CD14-positive monocyte (primary cell): ENCODE data around the gene VASN. TPM values are rescaled to one million over a fixed set of nuclear protein-coding genes. Genes with fewer than 3 reads are reported as not detected.

Experiments used
- DNase-seq, 3 donors: peaks; one replicate each; pipeline ENCODE4 v3.0.0-alpha.2; 2011 to 2022
- H2AFZ ChIP-seq: 2 replicates; pipeline ENCODE4 v1.6.0; 2012; ENCODE audit warnings: mild to moderate bottlenecking, low read depth, low read length, inconsistent platforms; ENCODE audit not compliant: insufficient read depth, poor library complexity, severe bottlenecking
- H3K27ac ChIP-seq, 2 donors: 1 replicate in 1 of 2; 2 replicates in 1 of 2; pipeline ENCODE4 v1.5.1; 2012 to 2013; ENCODE audit warnings: low read length in 2 of 2, control low read depth in 1 of 2, inconsistent platforms in 1 of 2, low read depth in 1 of 2, mild to moderate bottlenecking in 1 of 2
- H3K27me3 ChIP-seq, 2 donors: one replicate each; pipeline versions ENCODE4 v1.6.0 to v1.6.1; 2011 to 2013; ENCODE audit warnings: low read length in 2 of 2; ENCODE audit not compliant: control insufficient read depth in 2 of 2, insufficient read depth in 2 of 2
- H3K36me3 ChIP-seq, 2 donors: replicated peaks in 1 of 2; 1 replicate in 1 of 2; 2 replicates in 1 of 2; pipeline versions ENCODE4 v1.5.1 to v1.6.1; 2012 to 2013; ENCODE audit warnings: low read length in 2 of 2, control low read depth in 1 of 2, inconsistent platforms in 1 of 2, mild to moderate bottlenecking in 1 of 2; ENCODE audit not compliant: insufficient read depth in 2 of 2, control insufficient read depth in 1 of 2
- H3K4me1 ChIP-seq, 2 donors: 1 replicate in 1 of 2; 2 replicates in 1 of 2; pipeline versions ENCODE4 v1.5.1 to v1.6.1; 2012 to 2013; ENCODE audit warnings: low read length in 2 of 2, control low read depth in 1 of 2, inconsistent platforms in 1 of 2, mild to moderate bottlenecking in 1 of 2, moderate library complexity in 1 of 2; ENCODE audit not compliant: insufficient read depth in 2 of 2, control insufficient read depth in 1 of 2
- H3K4me2 ChIP-seq: replicated peaks from 2 replicates; pipeline ENCODE3; 2012; ENCODE audit warnings: low read length, moderate library complexity, mild to moderate bottlenecking; ENCODE audit not compliant: poor library complexity, severe bottlenecking; ENCODE audit errors: extremely low read depth
- H3K4me3 ChIP-seq, 3 experiments: fragments of 200-600 bp in 1 of 3; sonication (generic) in 1 of 3; replicated peaks in 1 of 3; 1 replicate in 2 of 3; 2 replicates in 1 of 3; pipeline ENCODE4 v1.5.1; 2011 to 2013; ENCODE audit warnings: low read length in 3 of 3, mild to moderate bottlenecking in 3 of 3, control low read depth in 2 of 3, low read depth in 2 of 3, inconsistent platforms in 1 of 3, moderate library complexity in 1 of 3
- H3K79me2 ChIP-seq: 2 replicates; pipeline ENCODE4 v1.6.0; 2012; ENCODE audit warnings: mild to moderate bottlenecking, control low read depth, inconsistent platforms, low read length, moderate library complexity; ENCODE audit not compliant: insufficient read depth
- H3K9ac ChIP-seq: 2 replicates; pipeline ENCODE4 v1.6.0; 2017; ENCODE audit warnings: low read length, mild to moderate bottlenecking; ENCODE audit not compliant: insufficient read depth, poor library complexity, severe bottlenecking
- H3K9me3 ChIP-seq, 2 donors: replicated peaks in 1 of 2; 1 replicate in 1 of 2; 2 replicates in 1 of 2; pipeline versions ENCODE4 v1.5.1 to v1.6.1; 2012 to 2013; ENCODE audit warnings: low read length in 2 of 2, control low read depth in 1 of 2; ENCODE audit not compliant: control insufficient read depth in 1 of 2, insufficient read depth in 1 of 2
- H4K20me1 ChIP-seq: 2 replicates; pipeline ENCODE4 v1.6.0; 2012; ENCODE audit warnings: mild to moderate bottlenecking, low read length, control low read depth, moderate library complexity; ENCODE audit not compliant: insufficient read depth
- H3K27ac Mint-ChIP-seq, 7 donors: one replicate each; pipeline ENCODE4 v1.8.0; 2020; ENCODE audit warnings: mild to moderate bottlenecking in 7 of 7, mixed read lengths in 7 of 7, moderate library complexity in 6 of 7, inconsistent platforms in 2 of 7
- H3K27me3 Mint-ChIP-seq, 3 donors: one replicate each; pipeline ENCODE4 v1.8.0; 2021 to 2022; ENCODE audit warnings: low read depth in 3 of 3, mild to moderate bottlenecking in 3 of 3, mixed read lengths in 3 of 3, moderate library complexity in 3 of 3, inconsistent platforms in 1 of 3
- H3K36me3 Mint-ChIP-seq, 2 donors: one replicate each; pipeline ENCODE4 v1.8.0; 2020; ENCODE audit warnings: mixed read lengths in 2 of 2, inconsistent platforms in 1 of 2, mild to moderate bottlenecking in 1 of 2
- H3K4me1 Mint-ChIP-seq: one replicate; pipeline ENCODE4 v1.8.0; 2020; ENCODE audit warnings: mild to moderate bottlenecking, mixed read lengths
- H3K4me3 Mint-ChIP-seq, 2 donors: one replicate each; pipeline ENCODE4 v1.8.0; 2020; ENCODE audit warnings: mild to moderate bottlenecking in 2 of 2, mixed read lengths in 2 of 2, moderate library complexity in 1 of 2
- H3K9me3 Mint-ChIP-seq, 7 donors: one replicate each; pipeline ENCODE4 v1.8.0; 2020 to 2022; ENCODE audit warnings: mixed read lengths in 7 of 7, mild to moderate bottlenecking in 6 of 7, moderate library complexity in 6 of 7, inconsistent platforms in 2 of 7
- WGBS: methylation state at CpG from one replicate; pipeline ENCODE4 v1.1.5; 2013; ENCODE audit warnings: missing lambda C conversion rate; ENCODE audit not compliant: insufficient coverage; 5-methylcytosine and 5-hydroxymethylcytosine counted together
- intact Hi-C, 2 donors: fragments of 100-400 bp; cut with micrococcal nuclease; formaldehyde crosslinking; loops; one replicate each; pipeline versions ENCODE4 v1.15.0 to v1.15.1; 2023
- polyA plus RNA-seq, 3 donors: library from polyadenylated mRNA; depleted of rRNA in 1 of 3; unstranded in 2 of 3; stranded (reverse) in 1 of 3; fragments of 300-500 nt in 2 of 3; fragments of >200 nt in 1 of 3; fragmentation: Illumina TruSeq in 2 of 3; gene quantifications; 1 replicate in 2 of 3; 2 replicates in 1 of 3; pipeline ENCODE4 v1.2.3, GENCODE V29; 2012 to 2021
- TF ChIP-seq, protein P1 (sequence below): fragments of 200-600 bp; IDR thresholded peaks from one replicate; pipeline ENCODE4 v1.8.0; 2022; ENCODE audit warnings: antibody characterized with exemption, mild to moderate bottlenecking

The VASN gene
- polyA plus RNA-seq, 3 donors = 0.03 TPM; not detected in 2

DNA sequence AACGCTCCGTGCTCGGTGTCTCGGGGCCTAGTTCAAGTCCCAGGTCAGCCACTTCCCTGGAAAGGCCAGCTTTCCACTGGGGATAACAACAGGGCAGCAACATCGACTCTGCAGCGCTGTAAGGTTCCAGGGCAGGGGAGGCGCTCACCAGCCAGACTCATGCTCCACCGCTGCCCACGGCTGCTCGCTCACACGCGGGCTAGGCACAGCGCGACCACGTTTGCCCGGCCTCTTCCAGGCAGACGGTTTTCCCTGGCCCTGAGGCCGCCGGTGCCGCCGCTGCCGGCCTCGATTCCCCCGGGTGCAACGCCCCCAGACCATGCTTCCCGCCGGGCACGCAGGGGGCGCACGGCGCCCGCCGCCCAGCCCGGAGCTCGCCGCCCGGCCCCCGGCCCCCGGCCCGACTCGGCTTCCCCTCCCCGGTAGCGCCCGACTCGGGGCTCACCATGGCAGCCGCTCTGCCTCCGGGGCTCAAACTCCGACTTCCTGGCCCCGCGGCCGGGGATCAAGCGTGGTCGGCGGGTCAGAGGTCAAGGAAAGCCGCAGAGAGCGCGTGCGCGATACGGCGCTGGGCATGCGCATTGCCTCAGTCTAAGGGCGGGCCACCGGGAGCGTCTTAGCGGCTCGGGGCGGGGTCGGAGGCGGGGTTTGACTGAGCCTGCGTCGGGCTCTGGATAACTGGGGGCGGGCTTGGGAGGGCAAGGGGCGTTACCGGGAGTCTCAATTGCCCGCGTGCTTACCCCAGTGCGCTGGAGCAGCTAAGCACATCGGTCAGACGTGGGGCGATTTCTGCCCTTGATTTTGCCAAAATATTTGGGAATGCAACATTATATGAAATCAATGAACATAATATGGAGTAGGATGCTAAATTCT is 20.6 kb upstream of the VASN start, which contains the start of gene PAM16:
Gene PAM16, minus strand, starts transcription at position 535 of the 873 bp plus-strand sequence. Its CDS starts 87 bp downstream, at position 448.
- Mint-ChIP-seq H3K27ac (peak within 1 kb of the TSS; percentile 84 to 93 (median 87)), H3K4me1 (peaks cover 46% of the 10 kb centered on the region), H3K36me3 (peaks cover 22 to 36% of the 10 kb centered on the region in 2 donors), H3K27me3 (peaks cover 0 to 2% (median 0%) of the 10 kb centered on the region in 3 donors), H3K9me3 (peaks cover 0 to 2% (median 0%) of the 10 kb centered on the region in 7 donors), H3K4me3 (peak within 1 kb of the TSS; percentile 88 to 92)
- Histone ChIP-seq H3K36me3 (peaks cover 20 to 22% of the 10 kb centered on the region in 2 donors), H2AFZ (peak within 1 kb of the TSS; percentile 82), H3K27ac (peak within 1 kb of the TSS; percentile 60 to 79), H3K4me1 (peaks cover 44 to 50% of the 10 kb centered on the region in 2 donors), H3K4me3 (peak within 1 kb of the TSS; percentile 76 to 94 (median 81)), H3K27me3 (no peaks in the 10 kb centered on the region), H3K4me2 (peak within 1 kb of the TSS; percentile 94), H3K79me2 (peaks cover 39% of the 10 kb centered on the region), H3K9ac (peak within 1 kb of the TSS; percentile 90), H4K20me1 (peaks cover 45% of the 10 kb centered on the region), H3K9me3 (no peaks in the 10 kb centered on the region)
- WGBS = under 1% methylated on average over 75 of the region's 81 CpGs
- TF ChIP-seq, protein P1, sequence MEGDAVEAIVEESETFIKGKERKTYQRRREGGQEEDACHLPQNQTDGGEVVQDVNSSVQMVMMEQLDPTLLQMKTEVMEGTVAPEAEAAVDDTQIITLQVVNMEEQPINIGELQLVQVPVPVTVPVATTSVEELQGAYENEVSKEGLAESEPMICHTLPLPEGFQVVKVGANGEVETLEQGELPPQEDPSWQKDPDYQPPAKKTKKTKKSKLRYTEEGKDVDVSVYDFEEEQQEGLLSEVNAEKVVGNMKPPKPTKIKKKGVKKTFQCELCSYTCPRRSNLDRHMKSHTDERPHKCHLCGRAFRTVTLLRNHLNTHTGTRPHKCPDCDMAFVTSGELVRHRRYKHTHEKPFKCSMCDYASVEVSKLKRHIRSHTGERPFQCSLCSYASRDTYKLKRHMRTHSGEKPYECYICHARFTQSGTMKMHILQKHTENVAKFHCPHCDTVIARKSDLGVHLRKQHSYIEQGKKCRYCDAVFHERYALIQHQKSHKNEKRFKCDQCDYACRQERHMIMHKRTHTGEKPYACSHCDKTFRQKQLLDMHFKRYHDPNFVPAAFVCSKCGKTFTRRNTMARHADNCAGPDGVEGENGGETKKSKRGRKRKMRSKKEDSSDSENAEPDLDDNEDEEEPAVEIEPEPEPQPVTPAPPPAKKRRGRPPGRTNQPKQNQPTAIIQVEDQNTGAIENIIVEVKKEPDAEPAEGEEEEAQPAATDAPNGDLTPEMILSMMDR = no peak
- DNase-seq = peak; percentile 90 to 95 (median 94)
- intact Hi-C loops = no loop called here

DNA sequence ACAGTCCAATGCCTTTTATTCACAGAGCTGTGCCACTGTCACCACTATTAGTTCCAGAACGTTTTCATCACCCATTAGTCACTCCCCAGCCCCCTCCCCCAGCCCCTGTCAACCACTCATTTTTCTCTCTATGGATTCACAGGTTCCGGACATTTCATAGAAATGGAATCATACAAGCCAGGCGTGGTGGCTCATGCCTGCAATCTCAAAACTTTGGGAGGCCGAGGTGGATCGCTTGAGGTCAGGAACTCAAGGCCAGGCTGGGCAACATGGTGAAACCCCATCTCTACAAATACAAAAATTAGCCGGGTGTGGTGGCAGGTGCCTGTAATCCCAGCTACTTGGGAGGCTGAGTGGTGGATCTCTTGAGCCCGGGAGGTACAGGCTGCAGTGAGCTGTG is 19.8 kb upstream of the VASN start:
- Histone ChIP-seq H3K27me3 (no peaks in the 10 kb centered on the region), H3K4me1 (peaks cover 35 to 41% of the 10 kb centered on the region in 2 donors), H3K79me2 (peaks cover 39% of the 10 kb centered on the region), H4K20me1 (peaks cover 40% of the 10 kb centered on the region), H3K9me3 (no peaks in the 10 kb centered on the region), H3K9ac (no peak overlapping the region), H3K4me2 (no peak overlapping the region), H3K36me3 (peaks cover 24 to 28% of the 10 kb centered on the region in 2 donors), H3K4me3 (no peak overlapping the region), H2AFZ (no peak overlapping the region), H3K27ac (no peak overlapping the region)
- Mint-ChIP-seq H3K27me3 (peaks cover 0 to 2% (median 1%) of the 10 kb centered on the region in 3 donors), H3K9me3 (peaks cover 0 to 2% (median 0%) of the 10 kb centered on the region in 7 donors), H3K4me3 (no peak overlapping the region), H3K27ac (peak overlapping the region; percentile 54 to 85 (median 82)), H3K4me1 (peaks cover 38% of the 10 kb centered on the region), H3K36me3 (peaks cover 24 to 43% of the 10 kb centered on the region in 2 donors)
- TF ChIP-seq, protein P1 = no peak
- intact Hi-C loops = no loop called here
- 60% methylated on average over 4 of the region's 7 CpGs for WGBS
- DNase-seq = no peak
